HG02943 (cell line): ENCODE measurements around the gene TRA2A.
"Not testable (repeated sequence)": the region's sequence is repeated elsewhere in the genome, so short reads cannot be mapped to it uniquely, and the experiment has no call there.

Experiments
- ATAC-seq: cut with Tn5 transposase; IDR thresholded peaks from one replicate; pipeline ENCODE4 v1.9.1; 2021; ENCODE audit warnings: mild to moderate bottlenecking, low read depth, moderate library complexity; ENCODE audit not compliant: unreplicated experiment

Gene TRA2A

GRCh38 chr7:23514755-23515154 is 17.0 kb downstream of the TRA2A start:
- no peak for ATAC-seq

GRCh38 chr7:23513746-23514145 is 18.0 kb downstream of the TRA2A start:
- ATAC-seq = not testable (repeated sequence)

GRCh38 chr7:23494009-23494408 is 37.8 kb downstream of the TRA2A start:
- ATAC-seq = no peak

- ATAC-seq = no peak
Measured at GRCh38 chr7:23491502-23491901, 40.3 kb downstream of the TRA2A start.

- peak; percentile 61 for ATAC-seq
Measured at GRCh38 chr7:23490357-23491135, 41.2 kb downstream of the TRA2A start.

GRCh38 chr7:23488714-23489113 is 43.1 kb downstream of the TRA2A start:
- not testable (repeated sequence) for ATAC-seq

- ATAC-seq = no peak
Measured at GRCh38 chr7:23487670-23488069, 44.1 kb downstream of the TRA2A start.

- ATAC-seq = no peak
Measured at GRCh38 chr7:23486002-23486773, 45.6 kb downstream of the TRA2A start.

- ATAC-seq = no peak
Measured at GRCh38 chr7:23482686-23483085, 49.1 kb downstream of the TRA2A start.

- no peak for ATAC-seq
Measured at GRCh38 chr7:23477962-23478866, 53.6 kb downstream of the TRA2A start.

- ATAC-seq = no peak
Measured at GRCh38 chr7:23477157-23477499, 54.7 kb downstream of the TRA2A start.

- ATAC-seq = no peak
Measured at GRCh38 chr7:23476286-23477156, 55.3 kb downstream of the TRA2A start.

GRCh38 chr7:23475576-23475839 is 56.3 kb downstream of the TRA2A start:
- ATAC-seq = no peak

GRCh38 chr7:23474829-23475575 is 56.8 kb downstream of the TRA2A start:
- no peak for ATAC-seq

- peak; percentile 64 for ATAC-seq
Measured at GRCh38 chr7:23474094-23474828, 57.5 kb downstream of the TRA2A start.

- peak; percentile 28 for ATAC-seq
Measured at GRCh38 chr7:23473844-23474093, 58.0 kb downstream of the TRA2A start.

- ATAC-seq = no peak
Measured at GRCh38 chr7:23472956-23473843, 58.6 kb downstream of the TRA2A start.

- no peak for ATAC-seq
Measured at GRCh38 chr7:23472556-23472955, 59.2 kb downstream of the TRA2A start.
